SJCRH30 (cell line): Measurements from ENCODE around the gene MIB1. TPM values are rescaled to one million over a fixed set of nuclear protein-coding genes. Genes with fewer than 3 reads are reported as not detected.

Experiments
- DNase-seq, 2 experiments: peaks; one replicate each; pipeline ENCODE4 v3.0.0-alpha.2; 2015 to 2020
- H3K27ac ChIP-seq: fragments of 250-450 bp; sonication (Bioruptor Pico); 2 replicates; pipeline ENCODE4 v1.5.1; 2020; ENCODE audit warnings: mild to moderate bottlenecking, moderate library complexity
- H3K27me3 ChIP-seq: fragments of 250-450 bp; sonication (Bioruptor Pico); 2 replicates; pipeline ENCODE4 v1.5.1; 2020; ENCODE audit warnings: mild to moderate bottlenecking, moderate library complexity
- H3K36me3 ChIP-seq: fragments of 250-450 bp; sonication (Bioruptor Pico); 2 replicates; pipeline ENCODE4 v1.5.1; 2020; ENCODE audit warnings: mild to moderate bottlenecking, moderate library complexity
- H3K4me1 ChIP-seq: fragments of 250-450 bp; sonication (Bioruptor Pico); 2 replicates; pipeline ENCODE4 v1.5.1; 2020; ENCODE audit warnings: mild to moderate bottlenecking, moderate library complexity
- H3K4me3 ChIP-seq: fragments of 250-450 bp; sonication (Bioruptor Pico); 2 replicates; pipeline ENCODE4 v1.5.1; 2020; ENCODE audit warnings: mild to moderate bottlenecking, moderate library complexity
- H3K9me3 ChIP-seq: fragments of 250-450 bp; sonication (Bioruptor Pico); replicated peaks from 2 replicates; pipeline ENCODE4 v1.5.1; 2020; ENCODE audit warnings: mild to moderate bottlenecking, moderate library complexity
- total RNA-seq: library from RNA; depleted of rRNA; stranded (reverse); fragments of >200 nt; shearing (Covaris generic); gene quantifications from 2 replicates; pipeline ENCODE4 v1.2.3, GENCODE V29; 2014

MIB1 gene
- total RNA-seq, 1 experiment from 2014 or later: 37.8 TPM

DNA sequence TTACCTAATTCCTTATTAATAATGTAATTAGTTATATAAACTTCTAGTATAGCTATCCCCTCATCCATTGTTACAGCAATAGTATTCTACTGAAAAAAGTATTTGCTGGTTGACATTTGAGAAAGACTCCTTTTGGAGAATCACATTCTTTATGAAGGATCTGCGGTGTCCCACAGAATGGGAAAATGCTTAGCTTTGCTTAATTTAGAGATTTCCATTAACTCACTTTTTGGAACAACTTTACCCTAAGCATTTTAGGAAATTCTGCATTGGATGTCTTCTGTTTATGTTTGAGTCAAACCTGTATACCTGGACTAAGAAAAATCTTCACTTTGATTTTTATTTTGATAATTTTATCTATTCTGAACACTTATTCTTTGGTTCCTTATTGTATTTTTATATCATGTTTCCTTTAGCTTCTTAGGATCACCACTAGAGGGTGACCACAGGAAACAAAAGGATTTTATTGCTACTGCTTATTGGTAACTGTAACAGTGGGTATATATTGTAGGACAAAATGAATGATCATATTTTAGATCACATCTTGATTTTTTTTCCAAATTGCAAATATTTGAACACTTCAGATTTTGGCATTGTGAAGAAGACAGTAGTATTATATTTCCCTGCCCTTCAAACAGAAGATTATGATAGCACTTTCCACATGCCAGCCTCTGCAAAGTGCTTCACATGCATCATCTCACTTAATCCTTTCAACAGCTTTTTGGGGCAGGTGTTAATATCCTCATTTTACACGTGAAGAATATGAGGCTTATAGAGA is 79.6 kb downstream of the MIB1 start:
- peak in 1 of 2 experiments; percentile 25 for DNase-seq

DNA sequence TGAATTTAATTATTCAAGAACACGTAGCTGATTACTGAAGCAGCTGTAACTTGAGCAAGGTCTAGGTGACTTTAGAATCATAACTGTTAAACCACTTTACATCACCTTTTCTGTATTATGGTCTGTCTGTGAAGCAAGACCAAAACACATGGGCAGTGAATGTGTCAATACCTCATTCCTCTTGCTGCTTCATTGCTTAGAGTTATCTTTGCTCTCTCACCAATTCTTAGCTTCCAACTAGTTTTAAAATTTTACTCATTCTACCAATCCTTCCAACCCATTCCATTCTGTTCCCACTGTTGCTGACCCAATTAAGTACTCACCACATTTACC is 80.2 kb downstream of the MIB1 start:
- H3K27me3 ChIP-seq: no peaks in the 10 kb centered on the region
- H3K4me1 ChIP-seq: no peaks in the 10 kb centered on the region
- peaks cover 8% of the 10 kb centered on the region; the same call in 1 of the 2 replicates for H3K36me3 ChIP-seq
- no peak for DNase-seq
- H3K27ac ChIP-seq: no peak overlapping the region
- no peak overlapping the region for H3K4me3 ChIP-seq
- no peaks in the 10 kb centered on the region for H3K9me3 ChIP-seq

More for the DNA sequence above, 79.6 kb downstream of the MIB1 start:
- Histone ChIP-seq H3K4me1 (no peaks in the 10 kb centered on the region), H3K36me3 (peaks cover 8% of the 10 kb centered on the region; the same call in 1 of the 2 replicates), H3K27me3 (no peaks in the 10 kb centered on the region), H3K27ac (no peak overlapping the region), H3K9me3 (no peaks in the 10 kb centered on the region), H3K4me3 (no peak overlapping the region)

DNA sequence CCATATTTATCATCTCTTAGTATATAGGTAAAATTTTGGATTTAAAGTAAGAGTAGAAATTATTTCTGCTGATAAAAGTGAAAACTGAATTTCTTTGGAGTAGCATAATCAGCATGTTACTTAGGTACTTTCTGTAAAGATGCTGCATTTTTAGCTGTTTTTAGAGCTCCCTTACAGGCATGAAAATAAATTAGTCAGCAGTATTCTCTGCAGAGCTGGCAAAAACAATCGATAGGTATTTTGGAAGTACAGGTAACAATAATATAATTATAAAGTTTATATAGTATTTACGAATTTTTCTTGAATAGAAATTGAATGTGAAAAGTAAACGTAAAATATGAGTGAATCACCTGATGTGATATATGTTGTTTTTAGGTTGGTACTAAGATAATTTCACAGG is 83.3 kb downstream of the MIB1 start:
- Histone ChIP-seq H3K4me3 (no peak overlapping the region), H3K27me3 (no peaks in the 10 kb centered on the region), H3K27ac (no peak overlapping the region), H3K4me1 (no peaks in the 10 kb centered on the region), H3K36me3 (peaks cover 4% of the 10 kb centered on the region; the same call in 1 of the 2 replicates), H3K9me3 (no peaks in the 10 kb centered on the region)
- DNase-seq: no peak

DNA sequence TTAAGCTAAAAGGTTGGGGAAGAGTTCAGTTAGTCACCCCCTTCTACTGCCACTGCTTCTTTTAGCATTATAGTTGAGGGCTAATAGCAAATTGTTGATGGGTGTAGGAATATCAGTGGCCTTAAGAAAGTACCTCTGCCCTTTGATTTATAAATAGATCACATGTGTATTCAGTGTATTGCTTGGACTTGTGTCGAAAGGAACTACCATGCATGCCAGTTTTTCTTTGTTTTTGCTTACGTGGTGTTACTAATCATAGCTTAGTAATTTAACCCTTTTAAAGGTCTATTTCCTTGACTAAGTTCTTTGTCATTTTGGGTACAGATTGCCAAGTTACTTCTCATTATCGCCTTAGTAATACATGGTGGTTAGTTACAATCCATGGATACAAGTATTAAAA is 85.6 kb downstream of the MIB1 start:
- H3K4me1 ChIP-seq: no peaks in the 10 kb centered on the region
- H3K4me3 ChIP-seq: no peak overlapping the region
- no peaks in the 10 kb centered on the region for H3K27me3 ChIP-seq
- no peak overlapping the region for H3K27ac ChIP-seq
- no peak for DNase-seq
- H3K36me3 ChIP-seq: peaks cover 4% of the 10 kb centered on the region; the same call in 1 of the 2 replicates
- H3K9me3 ChIP-seq: no peaks in the 10 kb centered on the region

DNA sequence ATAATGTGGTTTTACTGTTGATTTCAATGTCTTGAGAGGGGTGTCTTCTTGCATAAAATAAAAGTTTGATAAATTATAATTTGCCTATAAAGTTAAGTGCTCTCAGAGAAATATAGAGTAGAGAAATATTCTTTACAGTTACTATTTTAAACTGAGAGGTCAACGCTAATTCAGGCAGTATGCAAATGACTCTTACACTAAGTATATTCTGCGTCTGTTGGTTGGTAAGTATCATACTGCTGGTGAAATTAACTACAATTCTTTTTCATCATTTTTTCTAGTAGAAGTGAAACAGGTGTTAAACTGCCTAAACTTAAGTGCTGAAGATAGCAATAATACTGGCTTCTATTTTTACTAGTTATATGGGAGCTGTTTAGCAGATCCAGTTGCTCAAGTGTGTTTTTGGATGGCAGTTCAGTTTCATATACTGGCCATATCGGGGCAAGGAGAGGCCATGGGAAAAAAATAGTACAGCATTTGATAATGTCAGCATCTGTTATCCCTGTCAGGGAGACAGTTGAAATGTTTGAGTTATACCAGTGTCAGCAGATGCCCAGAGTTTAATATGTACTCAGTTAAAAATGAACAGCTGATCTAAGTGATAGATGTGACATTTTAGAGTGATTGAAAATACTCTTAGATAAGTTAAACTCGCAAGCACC is 86.2 kb downstream of the MIB1 start:
- Histone ChIP-seq H3K27ac (no peak overlapping the region), H3K36me3 (peaks cover 3% of the 10 kb centered on the region; the same call in 1 of the 2 replicates), H3K4me3 (no peak overlapping the region), H3K9me3 (no peaks in the 10 kb centered on the region), H3K27me3 (no peaks in the 10 kb centered on the region), H3K4me1 (no peaks in the 10 kb centered on the region)
- DNase-seq: no peak

DNA sequence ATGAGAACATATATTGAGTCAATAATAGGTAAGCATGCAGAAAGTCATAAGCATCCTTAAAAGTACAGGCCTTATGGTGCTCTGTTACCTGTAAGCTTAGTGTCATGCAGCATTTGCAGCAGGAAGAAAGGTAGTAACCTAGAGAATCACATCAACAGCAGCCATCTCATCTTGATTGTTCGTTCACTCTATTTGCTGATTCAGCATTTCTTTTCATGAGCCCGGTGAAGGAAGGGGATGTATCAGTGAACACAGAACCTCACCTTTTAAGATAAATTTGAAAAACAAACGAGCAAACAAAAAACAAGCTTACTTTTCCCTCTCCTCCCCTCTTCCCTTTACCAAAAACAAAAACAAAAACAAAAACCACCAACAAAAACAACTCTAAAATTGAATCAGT is 89.9 kb downstream of the MIB1 start:
- H3K4me3 ChIP-seq: no peak overlapping the region

DNA sequence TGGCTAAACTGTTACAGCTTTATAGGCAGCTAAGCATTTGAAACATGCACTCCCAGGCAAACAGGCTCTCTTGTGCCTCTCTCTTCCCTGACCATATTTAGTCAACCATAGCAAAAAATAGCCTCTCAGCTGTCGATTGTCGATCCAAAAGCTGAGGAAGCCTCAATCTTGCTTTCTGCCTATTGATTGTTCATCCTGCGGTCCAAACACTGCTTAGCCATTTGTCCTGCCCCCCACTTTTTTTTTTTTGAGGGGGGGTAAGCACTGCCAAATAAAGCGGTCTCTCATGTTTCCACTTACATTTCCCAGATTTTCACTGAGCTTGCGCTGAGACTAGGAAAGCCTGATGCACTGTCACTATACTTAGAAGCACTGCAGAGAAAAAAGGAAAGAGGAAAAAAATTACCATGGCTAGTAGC is 90.8 kb downstream of the MIB1 start:
- DNase-seq: peak; percentile 38 to 68
- Histone ChIP-seq H3K9me3 (no peaks in the 10 kb centered on the region), H3K36me3 (no peaks in the 10 kb centered on the region), H3K27ac (no peak overlapping the region), H3K27me3 (no peaks in the 10 kb centered on the region), H3K4me3 (peak overlapping the region; percentile 15; the same call in 1 of the 2 replicates), H3K4me1 (no peaks in the 10 kb centered on the region)

More for the DNA sequence above, 89.9 kb downstream of the MIB1 start:
- no peak for DNase-seq
- Histone ChIP-seq H3K4me1 (no peaks in the 10 kb centered on the region), H3K27ac (no peak overlapping the region), H3K36me3 (no peaks in the 10 kb centered on the region), H3K9me3 (no peaks in the 10 kb centered on the region), H3K27me3 (no peaks in the 10 kb centered on the region)

DNA sequence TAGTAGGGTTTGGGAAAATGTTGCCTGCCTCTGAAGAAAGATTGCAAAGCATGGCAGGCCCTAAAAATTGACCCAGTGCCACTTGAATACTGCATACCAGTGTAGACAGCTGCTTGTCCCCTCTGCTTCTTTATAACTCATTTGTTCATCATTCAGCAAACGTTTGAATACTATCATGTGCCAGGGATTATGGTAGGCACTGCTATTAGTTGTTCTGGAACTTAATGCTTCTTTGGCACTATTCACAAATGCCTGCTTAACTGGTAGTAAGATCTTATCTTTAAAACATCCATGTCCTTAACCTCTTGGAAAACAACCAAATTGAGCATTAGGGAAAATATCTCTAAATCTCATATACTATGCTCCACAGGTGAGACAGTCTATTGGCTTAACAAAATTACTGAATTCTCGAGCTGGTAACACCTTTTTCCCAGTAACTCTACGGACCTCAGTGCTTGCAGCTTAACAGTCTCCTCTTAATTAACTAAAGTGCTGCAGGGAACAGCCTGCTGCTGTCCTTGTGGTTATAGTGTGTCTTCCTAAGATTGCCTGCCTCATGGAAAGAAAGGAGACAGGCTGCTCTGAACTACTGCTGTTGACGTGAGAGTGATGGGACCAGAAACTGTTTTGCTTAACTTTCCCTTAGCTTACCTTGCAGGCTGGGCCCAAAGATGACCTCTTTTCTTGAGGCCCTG is 93.2 kb downstream of the MIB1 start:
- Histone ChIP-seq H3K9me3 (no peaks in the 10 kb centered on the region), H3K27ac (no peak overlapping the region), H3K4me1 (no peaks in the 10 kb centered on the region), H3K4me3 (no peak overlapping the region), H3K36me3 (no peaks in the 10 kb centered on the region), H3K27me3 (no peaks in the 10 kb centered on the region)
- DNase-seq: no peak

DNA sequence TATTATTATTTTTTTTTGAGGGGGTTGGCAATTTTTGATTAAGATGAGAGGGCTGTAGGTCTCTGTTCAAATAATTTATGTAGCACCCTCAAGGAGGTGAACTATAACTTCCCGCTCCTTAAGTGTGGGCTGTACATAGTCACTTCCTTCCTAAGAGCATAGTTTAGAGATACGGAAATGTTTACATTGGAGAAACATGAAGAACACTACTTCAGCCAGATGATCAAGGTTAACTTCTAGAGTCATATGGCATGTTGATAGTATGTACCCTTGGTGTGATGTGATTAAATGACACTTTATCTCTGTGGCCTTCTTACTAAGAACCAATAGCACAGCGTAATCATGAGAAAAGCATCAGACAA is 93.7 kb downstream of the MIB1 start:
- Histone ChIP-seq H3K4me3 (no peak overlapping the region), H3K27ac (no peak overlapping the region), H3K4me1 (no peaks in the 10 kb centered on the region), H3K36me3 (no peaks in the 10 kb centered on the region), H3K27me3 (no peaks in the 10 kb centered on the region), H3K9me3 (no peaks in the 10 kb centered on the region)
- DNase-seq: no peak

DNA sequence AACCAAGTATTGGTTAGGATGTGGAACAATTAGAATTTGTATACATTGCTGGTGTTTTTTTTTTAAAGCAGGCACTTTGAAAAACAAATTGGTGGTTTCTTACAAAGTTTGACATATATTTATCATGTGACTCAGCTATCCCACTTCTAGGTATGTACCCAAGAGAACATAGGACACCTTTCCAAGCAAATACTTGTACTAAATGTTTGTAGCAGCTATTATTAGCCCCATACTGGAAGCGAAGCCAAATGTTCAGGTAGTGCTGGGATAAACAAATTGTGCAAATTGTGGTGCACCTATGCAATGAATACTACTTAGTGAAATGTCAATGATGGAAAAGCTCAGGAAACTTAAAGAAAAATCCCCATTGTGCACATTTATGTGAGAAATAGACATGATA is 101.0 kb downstream of the MIB1 start:
- Histone ChIP-seq H3K9me3 (no peaks in the 10 kb centered on the region), H3K4me1 (no peaks in the 10 kb centered on the region), H3K27me3 (no peaks in the 10 kb centered on the region), H3K36me3 (no peaks in the 10 kb centered on the region), H3K4me3 (no peak overlapping the region), H3K27ac (no peak overlapping the region)
- no peak for DNase-seq

DNA sequence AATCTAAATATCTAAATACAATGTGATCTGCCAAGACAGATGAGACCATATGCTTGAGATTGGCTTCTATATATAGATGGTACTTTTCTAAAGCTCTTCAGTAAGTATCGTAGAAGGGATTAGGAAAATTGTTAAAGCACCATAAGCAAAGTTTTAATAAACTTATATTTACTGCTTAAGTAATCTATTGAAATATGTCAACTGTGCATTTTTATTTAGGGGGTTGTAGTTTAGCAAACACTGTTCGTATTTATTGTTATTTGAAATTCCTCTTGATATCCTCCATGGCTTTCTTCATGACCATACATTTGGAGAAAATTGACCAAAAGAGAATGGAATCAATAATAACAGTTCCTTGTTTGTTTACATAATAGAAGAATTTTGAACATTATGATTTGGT is 102.7 kb downstream of the MIB1 start:
- Histone ChIP-seq H3K4me1 (no peaks in the 10 kb centered on the region), H3K4me3 (no peak overlapping the region), H3K36me3 (no peaks in the 10 kb centered on the region; the same call in 1 of the 2 replicates), H3K27me3 (no peaks in the 10 kb centered on the region), H3K27ac (no peak overlapping the region), H3K9me3 (no peaks in the 10 kb centered on the region)
- DNase-seq: no peak

DNA sequence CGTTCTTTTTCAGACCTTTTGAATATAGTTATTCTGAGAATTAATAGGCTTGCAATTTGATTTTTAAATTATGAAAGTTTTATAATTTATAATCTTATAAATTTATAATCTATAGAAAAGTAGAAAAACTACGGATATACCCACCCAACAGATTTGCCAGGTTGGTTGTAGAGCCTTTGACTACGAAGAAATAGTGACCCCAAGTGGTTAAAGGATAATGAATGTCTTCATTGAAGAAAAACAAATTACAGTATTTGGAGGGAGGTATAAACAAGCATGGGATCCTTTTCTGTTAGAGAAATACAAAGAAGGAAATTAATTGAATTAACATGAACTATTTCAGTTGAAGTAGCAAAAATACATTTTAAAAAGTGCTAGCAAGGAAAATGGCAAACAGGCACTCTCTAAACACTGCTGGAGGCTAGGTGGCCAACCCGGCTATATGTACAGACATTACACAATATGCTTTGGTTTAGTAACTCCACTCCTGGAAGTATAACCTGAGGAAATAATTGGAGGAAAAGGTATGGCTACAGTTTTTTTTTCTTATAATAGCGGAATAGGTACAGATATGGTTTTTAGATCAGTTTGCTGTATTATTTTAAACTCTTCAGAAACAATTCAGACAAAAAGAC is 110.9 kb downstream of the MIB1 start:
- DNase-seq: peak in 1 of 2 experiments; percentile 13
- H3K27ac ChIP-seq: no peak overlapping the region
- H3K27me3 ChIP-seq: no peaks in the 10 kb centered on the region
- peaks cover 2% of the 10 kb centered on the region; the same call in 1 of the 2 replicates for H3K36me3 ChIP-seq
- H3K4me3 ChIP-seq: no peak overlapping the region
- no peaks in the 10 kb centered on the region for H3K9me3 ChIP-seq
- peaks cover 15% of the 10 kb centered on the region for H3K4me1 ChIP-seq

DNA sequence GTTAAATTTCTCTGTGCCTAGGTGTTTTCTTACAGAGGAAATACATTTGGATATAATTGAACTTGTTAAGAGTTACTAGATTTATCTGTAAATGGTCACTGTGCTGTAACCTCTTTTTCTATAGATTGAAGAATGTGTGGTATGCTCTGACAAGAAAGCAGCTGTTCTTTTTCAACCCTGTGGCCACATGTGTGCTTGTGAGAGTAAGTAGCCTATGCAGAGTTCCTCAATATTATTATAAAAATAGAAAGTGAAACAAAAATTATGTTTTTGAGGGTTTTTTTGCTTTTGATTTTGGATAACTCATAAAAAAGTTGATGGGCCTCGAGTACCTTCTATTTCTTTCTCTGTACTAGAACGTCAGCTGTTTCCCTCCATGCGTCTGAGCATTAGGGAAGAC is 112.4 kb downstream of the MIB1 start:
- DNase-seq: peak; percentile 40 to 54
- H3K27me3 ChIP-seq: no peaks in the 10 kb centered on the region
- peaks cover 10% of the 10 kb centered on the region for H3K36me3 ChIP-seq
- peak overlapping the region; percentile 76 for H3K27ac ChIP-seq
- peaks cover 15% of the 10 kb centered on the region for H3K4me1 ChIP-seq
- H3K4me3 ChIP-seq: no peak overlapping the region
- no peaks in the 10 kb centered on the region for H3K9me3 ChIP-seq

DNA sequence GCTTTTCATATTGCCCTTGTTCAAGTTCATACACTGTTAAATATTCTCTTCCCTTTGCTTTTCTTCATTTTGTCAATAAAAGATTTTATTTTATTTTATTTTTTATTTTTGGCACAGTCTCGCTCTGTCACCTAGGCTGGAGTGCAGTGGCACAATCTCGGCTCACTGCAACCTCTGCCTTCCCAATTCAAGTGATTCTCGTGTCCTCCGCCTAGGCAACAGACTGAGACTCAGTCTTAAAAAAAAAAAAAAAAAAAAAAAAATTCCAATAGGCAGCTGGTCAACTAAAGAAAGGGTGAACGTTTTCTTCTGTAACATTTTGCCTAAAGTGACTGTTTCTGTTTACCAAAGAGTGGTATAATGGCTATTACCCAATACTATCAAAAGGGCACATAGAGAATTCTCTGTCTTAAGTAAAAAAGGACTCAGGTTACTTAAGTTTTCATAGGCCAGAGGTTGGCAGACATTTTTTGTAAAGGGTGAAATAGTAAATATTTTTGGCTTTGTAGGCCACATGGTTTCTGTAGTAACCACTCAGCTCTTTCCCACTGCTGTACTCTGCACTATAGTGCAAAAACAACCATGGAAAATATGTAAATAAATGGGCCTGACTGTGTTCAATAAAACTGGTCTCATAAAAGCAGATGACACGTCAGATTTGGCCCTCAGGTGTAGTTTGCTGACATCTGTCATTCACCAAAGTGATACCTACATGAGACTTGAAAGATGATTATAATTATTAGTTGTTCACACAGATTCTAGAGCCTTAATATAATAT is 113.4 kb downstream of the MIB1 start:
- peaks cover 17% of the 10 kb centered on the region for H3K36me3 ChIP-seq

More for the DNA sequence above, 113.4 kb downstream of the MIB1 start:
- Histone ChIP-seq H3K4me3 (no peak overlapping the region), H3K9me3 (no peaks in the 10 kb centered on the region), H3K4me1 (peaks cover 15% of the 10 kb centered on the region), H3K27me3 (no peaks in the 10 kb centered on the region), H3K27ac (peak overlapping the region; percentile 76; the same call in 1 of the 2 replicates)
- no peak for DNase-seq
